Esophagus squamous epithelium (tissue), 5 donors: ENCODE measurements around the gene GRIK4. TPM values are rescaled to one million over a fixed set of nuclear protein-coding genes. Genes with fewer than 3 reads are reported as not detected.

Source experiments
- DNase-seq: peaks from one replicate; lab custom pipeline; 2025; lab: John Stamatoyannopoulos, UW
- H3K27ac ChIP-seq, 4 donors: fragments of 200-600 bp; sonication (generic); one replicate each; pipeline ENCODE4 v1.5.1; 2016 to 2019; ENCODE audit warnings: mild to moderate bottlenecking in 1 of 4
- H3K27me3 ChIP-seq, 4 donors: fragments of 200-600 bp; sonication (generic); 1 replicate in 3 of 4; 2 replicates in 1 of 4; pipeline versions ENCODE4 v1.5.1 to v1.6.0; 2017 to 2021; ENCODE audit warnings: antibody characterized with exemption in 1 of 4
- H3K36me3 ChIP-seq, 3 donors: fragments of 200-600 bp; sonication (generic); one replicate each; pipeline ENCODE4 v1.5.1; 2016 to 2019
- H3K4me1 ChIP-seq, 3 donors: fragments of 200-600 bp; sonication (generic); one replicate each; pipeline ENCODE4 v1.5.1; 2017 to 2019
- H3K4me3 ChIP-seq, 4 donors: fragments of 200-600 bp; sonication (generic); 1 replicate in 3 of 4; 2 replicates in 1 of 4; pipeline ENCODE4 v1.5.1; 2016 to 2019; ENCODE audit warnings: mild to moderate bottlenecking in 2 of 4, moderate library complexity in 1 of 4
- H3K9me3 ChIP-seq, 3 donors: fragments of 200-600 bp; sonication (generic); one replicate each; pipeline ENCODE4 v1.5.1; 2016 to 2019
- POLR2A ChIP-seq, 4 donors: fragments of 450-650 bp; IDR thresholded peaks; one replicate each; pipeline ENCODE4 v1.6.1; 2017; ENCODE audit warnings: antibody characterized with exemption in 4 of 4, mild to moderate bottlenecking in 4 of 4, moderate library complexity in 3 of 4
- WGBS, 2 donors: methylation state at CpG; one replicate each; pipeline ENCODE4 v1.1.5; 2018; 5-methylcytosine and 5-hydroxymethylcytosine counted together
- intact Hi-C: fragments of 100-400 bp; cut with DNase I; formaldehyde crosslinking; loops from one replicate; pipeline ENCODE4 v1.15.0; 2022
- total RNA-seq, 4 donors: library from RNA; depleted of rRNA; stranded (reverse); fragments of >200 nt; gene quantifications; one replicate each; pipeline ENCODE4 v1.1.0, GENCODE V29; 2016
- TF ChIP-seq, protein P1 (sequence below), 6 experiments: fragments of 450-650 bp in 4 of 6; fragments of 200-600 bp in 2 of 6; sonication (generic) in 2 of 6; IDR thresholded peaks; one replicate each; pipeline ENCODE4 v1.5.1; 2016 to 2019; ENCODE audit warnings: antibody characterized with exemption in 6 of 6, mild to moderate bottlenecking in 4 of 6, moderate library complexity in 4 of 6
- donor health status: DM: yes; HTN: yes; CAD: no.

The GRIK4 gene
- total RNA-seq, 4 donors from 2014 or later = 0.15 to 0.19 TPM; not detected in 2

DNA sequence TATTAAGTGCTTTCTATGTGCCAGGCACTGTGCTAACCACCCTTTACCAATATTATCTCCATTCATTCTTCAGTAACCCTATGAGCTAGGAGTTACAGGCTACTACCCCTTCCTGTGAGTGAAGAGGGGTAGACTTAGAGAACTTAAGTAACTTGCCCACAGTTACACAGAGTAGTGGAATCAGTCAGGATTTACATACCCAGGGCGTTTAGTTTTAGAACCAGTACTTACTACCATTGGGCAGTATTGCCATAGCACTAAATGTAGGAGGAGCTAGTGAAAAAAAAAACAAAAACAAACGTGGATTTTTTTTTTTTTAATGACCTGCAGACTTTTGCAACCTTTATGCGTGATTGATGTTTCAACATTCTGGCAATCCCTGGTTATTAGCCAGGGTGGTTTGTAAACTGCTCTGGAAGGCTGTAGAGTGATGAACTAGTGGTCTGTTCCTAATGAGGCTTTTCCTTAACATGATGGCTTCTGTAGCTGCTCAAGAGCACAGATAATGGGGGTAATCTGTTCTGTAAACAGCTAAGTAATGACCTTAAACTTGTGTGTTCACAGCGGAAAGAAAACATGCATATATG is 523.7 kb downstream of the GRIK4 start:
- Histone ChIP-seq H3K4me3 (no peak overlapping the region), H3K27me3 (no peaks in the 10 kb centered on the region), H3K36me3 (no peaks in the 10 kb centered on the region), H3K27ac (no peak overlapping the region), H3K9me3 (no peaks in the 10 kb centered on the region), H3K4me1 (no peaks in the 10 kb centered on the region)
- no peak for DNase-seq
- TF ChIP-seq, protein P1, sequence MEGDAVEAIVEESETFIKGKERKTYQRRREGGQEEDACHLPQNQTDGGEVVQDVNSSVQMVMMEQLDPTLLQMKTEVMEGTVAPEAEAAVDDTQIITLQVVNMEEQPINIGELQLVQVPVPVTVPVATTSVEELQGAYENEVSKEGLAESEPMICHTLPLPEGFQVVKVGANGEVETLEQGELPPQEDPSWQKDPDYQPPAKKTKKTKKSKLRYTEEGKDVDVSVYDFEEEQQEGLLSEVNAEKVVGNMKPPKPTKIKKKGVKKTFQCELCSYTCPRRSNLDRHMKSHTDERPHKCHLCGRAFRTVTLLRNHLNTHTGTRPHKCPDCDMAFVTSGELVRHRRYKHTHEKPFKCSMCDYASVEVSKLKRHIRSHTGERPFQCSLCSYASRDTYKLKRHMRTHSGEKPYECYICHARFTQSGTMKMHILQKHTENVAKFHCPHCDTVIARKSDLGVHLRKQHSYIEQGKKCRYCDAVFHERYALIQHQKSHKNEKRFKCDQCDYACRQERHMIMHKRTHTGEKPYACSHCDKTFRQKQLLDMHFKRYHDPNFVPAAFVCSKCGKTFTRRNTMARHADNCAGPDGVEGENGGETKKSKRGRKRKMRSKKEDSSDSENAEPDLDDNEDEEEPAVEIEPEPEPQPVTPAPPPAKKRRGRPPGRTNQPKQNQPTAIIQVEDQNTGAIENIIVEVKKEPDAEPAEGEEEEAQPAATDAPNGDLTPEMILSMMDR (IDR thresholded peaks at IDR 0.05) = no peak
- TF ChIP-seq POLR2A (IDR thresholded peaks at IDR 0.05) = no peak
- WGBS, 2 donors = 64 to 68% methylated on average over 4 of the region's 4 CpGs
- intact Hi-C loops = no loop called here

DNA sequence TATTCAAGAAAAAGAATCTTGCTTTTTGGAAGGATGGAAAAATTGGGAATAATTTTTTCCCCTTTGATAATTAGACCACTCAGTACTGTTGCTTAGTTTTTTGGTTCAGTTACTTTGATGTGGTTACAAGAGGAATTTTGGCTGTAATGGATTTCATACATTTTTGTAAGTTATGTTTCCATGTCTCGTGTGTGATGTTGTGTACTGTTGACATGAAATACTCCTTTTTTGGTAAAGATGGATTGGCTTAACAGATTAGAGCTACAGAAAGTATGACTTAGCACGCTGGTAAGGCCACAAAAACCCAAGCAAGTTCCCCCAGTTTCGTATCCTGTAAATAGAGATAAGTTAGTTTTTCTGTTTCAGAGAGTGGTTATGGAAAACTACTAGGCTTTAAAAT is 524.2 kb downstream of the GRIK4 start:
- Histone ChIP-seq H3K9me3 (no peaks in the 10 kb centered on the region), H3K4me1 (no peaks in the 10 kb centered on the region), H3K36me3 (no peaks in the 10 kb centered on the region), H3K27ac (no peak overlapping the region), H3K27me3 (no peaks in the 10 kb centered on the region), H3K4me3 (no peak overlapping the region)
- TF ChIP-seq POLR2A (IDR thresholded peaks at IDR 0.05) = no peak
- intact Hi-C loops = no loop called here
- DNase-seq = no peak
- WGBS, 2 donors = 53 to 70% methylated on average over 3 of the region's 3 CpGs

DNA sequence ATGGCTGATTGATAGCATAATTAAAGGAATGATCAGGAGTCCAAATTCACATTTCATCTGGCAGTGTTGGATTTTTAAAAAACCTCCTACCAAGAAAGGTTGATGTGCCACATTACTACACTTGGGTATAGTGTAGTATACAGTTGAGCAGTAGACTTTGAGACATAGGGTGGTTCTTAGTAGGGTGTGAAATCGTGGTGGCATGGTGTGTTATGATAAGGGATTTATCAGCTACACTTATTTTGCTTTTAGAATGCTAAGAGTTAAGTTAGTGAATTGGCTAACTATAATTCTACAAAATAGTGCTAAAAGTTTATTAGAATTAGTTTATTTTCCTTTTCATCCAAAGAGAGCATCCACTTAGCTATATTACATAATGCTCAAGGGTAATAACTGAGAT is 525.5 kb downstream of the GRIK4 start:
- TF ChIP-seq, protein P1 (IDR thresholded peaks at IDR 0.05) = no peak
- TF ChIP-seq POLR2A (IDR thresholded peaks at IDR 0.05) = no peak
- H3K27me3 ChIP-seq = no peaks in the 10 kb centered on the region
- no peak overlapping the region for H3K27ac ChIP-seq
- no peak overlapping the region for H3K4me3 ChIP-seq
- intact Hi-C loops = no loop called here
- no peaks in the 10 kb centered on the region for H3K9me3 ChIP-seq
- H3K4me1 ChIP-seq = no peaks in the 10 kb centered on the region
- H3K36me3 ChIP-seq = no peaks in the 10 kb centered on the region
- no peak for DNase-seq
- 74 to 83% methylated on average over 1 of the region's 1 CpG for WGBS, 2 donors

Other genes starting within 250 kb of the GRIK4 start
- 1 to 10 TPM in 1 of 4 donors, under 1 TPM in 3; 0.23 to 3.2 (median 0.43) TPM for gene TLCD5, start 186.4 kb upstream of the GRIK4 start, total RNA-seq
- 100 to 1,000 TPM in 1 of 4 donors, 10 to 100 TPM in 3; 57.4 to 106 (median 70.7) TPM for gene ARHGEF12, start 175.3 kb upstream of the GRIK4 start, total RNA-seq